Liver (tissue), 9 donors: ENCODE results near the gene LSM2. TPM values are rescaled to one million over a fixed set of nuclear protein-coding genes. Genes with fewer than 3 reads are reported as not detected.

Source experiments
- DNase-seq: peaks from one replicate; pipeline ENCODE4 v3.0.0-alpha.2; 2017; ENCODE audit warnings: low spot score
- H3K27ac ChIP-seq, 2 donors: one replicate each; pipeline ENCODE4 v1.7.0; 2013; ENCODE audit warnings: inconsistent platforms in 2 of 2, low read length in 2 of 2, control low read depth in 1 of 2, low read depth in 1 of 2, mild to moderate bottlenecking in 1 of 2
- H3K27me3 ChIP-seq, 4 donors: one replicate each; pipeline versions ENCODE4 v1.6.1 to v1.7.0; 2013; ENCODE audit warnings: low read length in 3 of 4, inconsistent platforms in 1 of 4, mild to moderate bottlenecking in 1 of 4, moderate library complexity in 1 of 4; ENCODE audit not compliant: control insufficient read depth in 4 of 4, insufficient read depth in 4 of 4
- H3K36me3 ChIP-seq, 4 donors: one replicate each; pipeline versions ENCODE4 v1.6.1 to v1.7.0; 2013; ENCODE audit warnings: low read length in 3 of 4, mild to moderate bottlenecking in 3 of 4, low read depth in 1 of 4, moderate library complexity in 1 of 4; ENCODE audit not compliant: control insufficient read depth in 4 of 4, insufficient read depth in 3 of 4
- H3K4me1 ChIP-seq, 4 donors: one replicate each; pipeline versions ENCODE4 v1.6.1 to v1.7.0; 2013; ENCODE audit warnings: low read length in 3 of 4, mild to moderate bottlenecking in 3 of 4, moderate library complexity in 1 of 4; ENCODE audit not compliant: control insufficient read depth in 4 of 4, insufficient read depth in 4 of 4
- H3K4me3 ChIP-seq, 3 donors: one replicate each; pipeline versions ENCODE4 v1.6.1 to v1.7.0; 2013; ENCODE audit warnings: low read length in 3 of 3, control low read depth in 1 of 3, low read depth in 1 of 3, mild to moderate bottlenecking in 1 of 3
- H3K9ac ChIP-seq, 2 donors: one replicate each; pipeline ENCODE4 v1.7.0; 2013; ENCODE audit warnings: low read length in 2 of 2, mild to moderate bottlenecking in 2 of 2, moderate library complexity in 2 of 2, control low read depth in 1 of 2, low read depth in 1 of 2
- H3K9me3 ChIP-seq, 4 donors: one replicate each; pipeline versions ENCODE4 v1.6.1 to v1.7.0; 2013; ENCODE audit warnings: low read length in 3 of 4; ENCODE audit not compliant: control insufficient read depth in 4 of 4
- ATF3 ChIP-seq: IDR thresholded peaks from 2 replicates; pipeline ENCODE4 v1.6.1; 2016; ENCODE audit warnings: antibody characterized with exemption
- CTCF ChIP-seq: fragments of 150-350 bp; IDR thresholded peaks from 2 replicates; pipeline ENCODE4 v1.5.1; 2017; ENCODE audit warnings: improper control_type of control experiment, low read depth, low read length; ENCODE audit not compliant: missing input control
- FOXA2 ChIP-seq: IDR thresholded peaks from 2 replicates; pipeline ENCODE4 v1.6.1; 2016; ENCODE audit warnings: antibody characterized with exemption
- HNF4A ChIP-seq, 2 donors: conservative IDR thresholded peaks; 2 replicates each; pipeline ENCODE4 v1.6.1; 2016; ENCODE audit warnings: antibody characterized with exemption in 2 of 2, mild to moderate bottlenecking in 2 of 2
- HNF4G ChIP-seq: IDR thresholded peaks from 2 replicates; pipeline ENCODE4 v1.6.1; 2016; ENCODE audit warnings: antibody characterized with exemption
- NR2F2 ChIP-seq: IDR thresholded peaks from 2 replicates; pipeline ENCODE4 v1.6.1; 2016; ENCODE audit warnings: antibody characterized with exemption
- RAD21 ChIP-seq, 2 donors: IDR thresholded peaks; 2 replicates each; pipeline ENCODE4 v1.6.1; 2016; ENCODE audit warnings: antibody characterized with exemption in 2 of 2, mild to moderate bottlenecking in 2 of 2
- REST ChIP-seq: IDR thresholded peaks from 2 replicates; pipeline ENCODE4 v1.6.1; 2016; ENCODE audit warnings: antibody characterized with exemption, mild to moderate bottlenecking
- RXRA ChIP-seq, 2 donors: IDR thresholded peaks; 2 replicates each; pipeline ENCODE4 v1.6.1; 2017 to 2018; ENCODE audit warnings: antibody characterized with exemption in 2 of 2, mild to moderate bottlenecking in 1 of 2
- SP1 ChIP-seq: IDR thresholded peaks from 2 replicates; pipeline ENCODE4 v1.6.1; 2018; ENCODE audit warnings: antibody characterized with exemption, mild to moderate bottlenecking
- TAF1 ChIP-seq: conservative IDR thresholded peaks from 2 replicates; pipeline ENCODE4 v1.6.1; 2016; ENCODE audit warnings: antibody characterized with exemption, mild to moderate bottlenecking
- YY1 ChIP-seq: IDR thresholded peaks from 2 replicates; pipeline ENCODE4 v1.6.1; 2016; ENCODE audit warnings: antibody characterized with exemption, mild to moderate bottlenecking
- WGBS: extraction: QIAGEN DNeasy Blood & Tissue Kit; methylation state at CpG from one replicate; pipeline ENCODE4 v1.1.7; 2013; 5-methylcytosine and 5-hydroxymethylcytosine counted together
- polyA plus RNA-seq, 2 donors: library from polyadenylated mRNA; stranded (reverse) in 1 of 2; unstranded in 1 of 2; fragments of 200-250 nt in 1 of 2; fragments of >200 nt in 1 of 2; fragmentation: Nextera tagmentation in 1 of 2; extraction: Ambion mirVana in 1 of 2; gene quantifications; one replicate each; pipeline versions ENCODE4 v1.2.1 to v1.2.3, GENCODE V29; 2013 to 2015
- total RNA-seq, 2 donors: library from RNA; depleted of rRNA; stranded (reverse); fragments of >200 nt; gene quantifications; one replicate each; pipeline ENCODE4 v1.2.3, GENCODE V29; 2014
- TF ChIP-seq, protein P1 (sequence below): IDR thresholded peaks from 2 replicates; pipeline ENCODE4 v1.6.1; 2016; ENCODE audit warnings: antibody characterized with exemption
- donor health status: healthy.
- donor health status: healthy.
- donor health status: healthy.
- donor health status: healthy.
- donor health status: healthy.

Gene LSM2
- total and polyA plus RNA-seq, 4 donors = 7.3 to 18.7 (median 15.5) TPM

GRCh38 chr6:31775633-31776484 is 30.9 kb downstream of the LSM2 start:
- Histone ChIP-seq H3K27ac (peak overlapping the region; percentile 67 to 71), H3K9ac (no peak overlapping the region)
- no peak for DNase-seq

GRCh38 chr6:31775184-31775583 is 31.6 kb downstream of the LSM2 start:
- peak in 1 of 2 donors; percentile 4 for TF ChIP-seq HNF4A (conservative IDR thresholded peaks at IDR 0.05)
- TF ChIP-seq TAF1 = no peak
- TF ChIP-seq RAD21 (IDR thresholded peaks at IDR 0.05) = no peak
- no peak for TF ChIP-seq FOXA2
- H3K27me3 ChIP-seq = no peaks in the 10 kb centered on the region
- WGBS = 67% methylated on average over 4 of the region's 4 CpGs
- peaks cover 0 to 8% (median 4%) of the 10 kb centered on the region in 4 donors for H3K36me3 ChIP-seq
- peaks cover 9 to 46% (median 31%) of the 10 kb centered on the region in 4 donors for H3K4me1 ChIP-seq
- H3K4me3 ChIP-seq = no peak overlapping the region
- H3K9ac ChIP-seq = no peak overlapping the region
- H3K27ac ChIP-seq = peak overlapping the region in 1 of 2 donors; percentile 18
- no peak for DNase-seq
- H3K9me3 ChIP-seq = no peaks in the 10 kb centered on the region

More at GRCh38 chr6:31775633-31776484, 30.9 kb downstream of the LSM2 start:
- 62% methylated on average over 32 of the region's 32 CpGs for WGBS
- Histone ChIP-seq H3K4me3 (no peak overlapping the region), H3K9me3 (no peaks in the 10 kb centered on the region), H3K4me1 (peaks cover 9 to 46% (median 31%) of the 10 kb centered on the region in 4 donors), H3K36me3 (peaks cover 0 to 14% (median 5%) of the 10 kb centered on the region in 4 donors), H3K27me3 (no peaks in the 10 kb centered on the region)
- TF ChIP-seq RXRA (IDR thresholded peaks at IDR 0.05) = peak; percentile 47 to 56
- TF ChIP-seq YY1 = no peak
- TF ChIP-seq REST = no peak
- peak; percentile 26 for TF ChIP-seq SP1
- peak; percentile 48 to 66 for TF ChIP-seq HNF4A (conservative IDR thresholded peaks at IDR 0.05)

- peaks cover 9 to 28% (median 19%) of the 10 kb centered on the region in 4 donors for H3K4me1 ChIP-seq
- H3K9me3 ChIP-seq = no peaks in the 10 kb centered on the region
- WGBS = 82% methylated on average over 4 of the region's 4 CpGs
- H3K4me3 ChIP-seq = no peak overlapping the region
- H3K36me3 ChIP-seq = no peaks in the 10 kb centered on the region
- H3K27me3 ChIP-seq = no peaks in the 10 kb centered on the region
- no peak overlapping the region for H3K27ac ChIP-seq
- no peak for DNase-seq
- TF ChIP-seq HNF4G = no peak
- TF ChIP-seq RXRA (IDR thresholded peaks at IDR 0.05) = no peak
- TF ChIP-seq HNF4A (conservative IDR thresholded peaks at IDR 0.05) = no peak
- no peak for TF ChIP-seq CTCF
- no peak for TF ChIP-seq ATF3
- TF ChIP-seq RAD21 (IDR thresholded peaks at IDR 0.05) = no peak
- TF ChIP-seq YY1 = no peak
- no peak for TF ChIP-seq REST
- TF ChIP-seq, protein P1, sequence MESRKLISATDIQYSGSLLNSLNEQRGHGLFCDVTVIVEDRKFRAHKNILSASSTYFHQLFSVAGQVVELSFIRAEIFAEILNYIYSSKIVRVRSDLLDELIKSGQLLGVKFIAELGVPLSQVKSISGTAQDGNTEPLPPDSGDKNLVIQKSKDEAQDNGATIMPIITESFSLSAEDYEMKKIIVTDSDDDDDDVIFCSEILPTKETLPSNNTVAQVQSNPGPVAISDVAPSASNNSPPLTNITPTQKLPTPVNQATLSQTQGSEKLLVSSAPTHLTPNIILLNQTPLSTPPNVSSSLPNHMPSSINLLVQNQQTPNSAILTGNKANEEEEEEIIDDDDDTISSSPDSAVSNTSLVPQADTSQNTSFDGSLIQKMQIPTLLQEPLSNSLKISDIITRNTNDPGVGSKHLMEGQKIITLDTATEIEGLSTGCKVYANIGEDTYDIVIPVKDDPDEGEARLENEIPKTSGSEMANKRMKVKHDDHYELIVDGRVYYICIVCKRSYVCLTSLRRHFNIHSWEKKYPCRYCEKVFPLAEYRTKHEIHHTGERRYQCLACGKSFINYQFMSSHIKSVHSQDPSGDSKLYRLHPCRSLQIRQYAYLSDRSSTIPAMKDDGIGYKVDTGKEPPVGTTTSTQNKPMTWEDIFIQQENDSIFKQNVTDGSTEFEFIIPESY = no peak
- TF ChIP-seq NR2F2 = no peak
- no peak for TF ChIP-seq TAF1
- no peak overlapping the region for H3K9ac ChIP-seq
Measured at GRCh38 chr6:31771992-31772358, 34.8 kb downstream of the LSM2 start.
